IMR-90 (cell line): ENCODE results near the gene CFAP126. TPM values are rescaled to one million over a fixed set of nuclear protein-coding genes. Genes with fewer than 3 reads are reported as not detected.
"Not testable (repeated sequence)": the region's sequence is repeated elsewhere in the genome, so short reads cannot be mapped to it uniquely, and the experiment has no call there.

Experiments
- ATAC-seq: fragments of 200-7000 bp; cut with Tn5 transposase; 2 replicates; pipeline ENCODE4 v1.9.1; 2020; ENCODE audit warnings: low read depth, mild to moderate bottlenecking, moderate library complexity
- BruUV-seq: library from RNA; stranded (reverse); fragments of 400-500 nt; replicated peaks from 2 replicates; lab custom pipeline; 2021; lab: Mats Ljungman, UMichigan
- CTCF ChIA-PET: fragments of 300-600 bp; formaldehyde crosslinking; extraction: SDS; loops from one replicate; lab custom pipeline; 2021; ENCODE audit warnings: antibody characterized with exemption; lab: Yijun Ruan, JAX
- POLR2A ChIA-PET: fragments of 300-600 bp; sonication (Branson Sonifier 250); formaldehyde crosslinking; loops from one replicate; lab custom pipeline; 2022; ENCODE audit warnings: antibody characterized with exemption; ENCODE audit not compliant: unreplicated experiment; lab: Charles Lee
- DNase-seq: peaks from one replicate; pipeline ENCODE4 v3.0.0; 2013
- H2AFZ ChIP-seq: replicated peaks from 2 replicates; pipeline ENCODE3; 2013; ENCODE audit warnings: low read length, mild to moderate bottlenecking; ENCODE audit not compliant: poor library complexity
- H2AK5ac ChIP-seq: 2 replicates; pipeline ENCODE4 v1.6.1; 2013; ENCODE audit warnings: low read depth, low read length, inconsistent platforms
- H2AK9ac ChIP-seq: replicated peaks from 2 replicates; pipeline ENCODE3; 2013; ENCODE audit warnings: mild to moderate bottlenecking, low read depth, low read length, moderate library complexity; ENCODE audit not compliant: poor library complexity
- H2BK120ac ChIP-seq: 2 replicates; pipeline ENCODE4 v1.6.1; 2013; ENCODE audit warnings: low read depth, low read length, inconsistent platforms
- H2BK15ac ChIP-seq: 3 replicates; pipeline ENCODE4 v1.6.1; 2013; ENCODE audit warnings: low read depth, low read length, inconsistent platforms
- H2BK20ac ChIP-seq: 2 replicates; pipeline ENCODE4 v1.6.1; 2013; ENCODE audit warnings: low read depth, mild to moderate bottlenecking, inconsistent platforms, low read length, moderate library complexity
- H2BK5ac ChIP-seq: 2 replicates; pipeline ENCODE4 v1.6.1; 2013; ENCODE audit warnings: mild to moderate bottlenecking, low read depth, low read length, inconsistent platforms; ENCODE audit not compliant: poor library complexity, severe bottlenecking
- H3K14ac ChIP-seq: replicated peaks from 2 replicates; pipeline ENCODE4 v1.6.1; 2013; ENCODE audit warnings: low read depth, low read length, inconsistent platforms
- H3K18ac ChIP-seq: 2 replicates; pipeline ENCODE4 v1.6.1; 2013; ENCODE audit warnings: low read depth, low read length, control low read depth
- H3K23ac ChIP-seq: 2 replicates; pipeline ENCODE4 v1.6.1; 2013; ENCODE audit warnings: low read depth, low read length, inconsistent platforms
- H3K27ac ChIP-seq: 2 replicates; pipeline ENCODE4 v1.5.1; 2013; ENCODE audit warnings: mild to moderate bottlenecking, control low read depth, low read length; ENCODE audit not compliant: insufficient read depth
- H3K27me3 ChIP-seq: 2 replicates; pipeline ENCODE4 v1.6.1; 2013; ENCODE audit warnings: low read length; ENCODE audit not compliant: control insufficient read depth, insufficient read depth
- H3K36me3 ChIP-seq: 2 replicates; pipeline ENCODE4 v1.6.1; 2013; ENCODE audit warnings: low read length, mixed read lengths; ENCODE audit not compliant: control insufficient read depth, insufficient read depth
- H3K4ac ChIP-seq: 2 replicates; pipeline ENCODE4 v1.6.1; 2013; ENCODE audit warnings: low read depth, low read length, inconsistent platforms
- H3K4me1 ChIP-seq: 2 replicates; pipeline ENCODE4 v1.6.1; 2013; ENCODE audit warnings: low read length, mixed read lengths; ENCODE audit not compliant: control insufficient read depth, insufficient read depth
- H3K4me2 ChIP-seq: 2 replicates; pipeline ENCODE4 v1.6.1; 2013; ENCODE audit warnings: low read depth, mild to moderate bottlenecking, control low read depth, low read length, moderate library complexity
- H3K4me3 ChIP-seq: 2 replicates; pipeline ENCODE4 v1.5.1; 2013; ENCODE audit warnings: low read depth, mild to moderate bottlenecking, control low read depth, low read length, moderate library complexity; ENCODE audit not compliant: insufficient read depth
- H3K56ac ChIP-seq: 2 replicates; pipeline ENCODE4 v1.6.1; 2013; ENCODE audit warnings: low read length, inconsistent platforms; ENCODE audit not compliant: insufficient read depth; ENCODE audit errors: extremely low read depth
- H3K79me1 ChIP-seq, 2 experiments: 2 replicates each; pipeline ENCODE4 v1.6.1; 2013; ENCODE audit warnings: low read length in 2 of 2, inconsistent platforms in 1 of 2, low read depth in 1 of 2
- H3K9ac ChIP-seq: 2 replicates; pipeline ENCODE4 v1.6.1; 2013; ENCODE audit warnings: low read depth, low read length, control low read depth
- H3K9me1 ChIP-seq: 2 replicates; pipeline ENCODE4 v1.6.1; 2013; ENCODE audit warnings: low read length, inconsistent platforms; ENCODE audit not compliant: insufficient read depth
- H3K9me3 ChIP-seq: 2 replicates; pipeline ENCODE4 v1.6.1; 2013; ENCODE audit warnings: low read length; ENCODE audit not compliant: control insufficient read depth, insufficient read depth
- H4K20me1 ChIP-seq: 2 replicates; pipeline ENCODE4 v1.6.1; 2013; ENCODE audit warnings: low read length, inconsistent platforms; ENCODE audit not compliant: insufficient read depth
- H4K5ac ChIP-seq: 2 replicates; pipeline ENCODE4 v1.6.1; 2013; ENCODE audit warnings: mild to moderate bottlenecking, low read depth, low read length, control low read depth
- H4K8ac ChIP-seq, 2 experiments: 2 replicates each; pipeline ENCODE4 v1.6.1; 2013; ENCODE audit warnings: low read depth in 2 of 2, low read length in 2 of 2, control low read depth in 1 of 2, inconsistent platforms in 1 of 2
- H4K91ac ChIP-seq: 2 replicates; pipeline ENCODE4 v1.6.1; 2013; ENCODE audit warnings: low read depth, low read length, inconsistent platforms; ENCODE audit not compliant: insufficient read depth
- MAZ ChIP-seq: IDR thresholded peaks from 2 replicates; pipeline ENCODE4 v1.6.1; 2012; ENCODE audit warnings: low read depth, mild to moderate bottlenecking, low read length, improper control_type of control experiment, moderate library complexity, borderline replicate concordance
- USF2 ChIP-seq: fragments of 150-350 bp; IDR thresholded peaks from 2 replicates; pipeline ENCODE4 v1.6.1; 2017; ENCODE audit warnings: mild to moderate bottlenecking, antibody characterized with exemption, low read length, low read depth
- WGBS, 2 experiments: methylation state at CpG; one replicate each; pipeline versions ENCODE4 v1.1.5 to v1.1.7; 2013; ENCODE audit warnings: missing lambda C conversion rate in 2 of 2; ENCODE audit not compliant: insufficient read length in 1 of 2; ENCODE audit errors: extremely low coverage in 2 of 2; 5-methylcytosine and 5-hydroxymethylcytosine counted together
- dilution Hi-C: fragments of 300-500 bp; cut with HindIII; formaldehyde crosslinking; loops from one replicate; pipeline ENCODE4 v1.14.3; 2018; ENCODE audit warnings: low sequenced_read_pairs; ENCODE audit not compliant: unreplicated experiment
- in situ Hi-C: fragments of 300-500 bp; cut with MboI; formaldehyde crosslinking; loops from 3 replicates; pipeline ENCODE4 v1.14.3; 2019; ENCODE audit warnings: low sequenced_read_pairs, inconsistent platforms, mixed read lengths
- intact Hi-C: fragments of 100-400 bp; cut with micrococcal nuclease; formaldehyde crosslinking; loops from 2 replicates; pipeline ENCODE4 v1.10.0; 2022
- polyA plus RNA-seq, 3 experiments: library from polyadenylated mRNA; depleted of rRNA; stranded (reverse); fragments of >200 nt; gene quantifications; 2 replicates each; pipeline ENCODE4 v1.2.3, GENCODE V29; 2012; ENCODE audit warnings: low replicate concordance in 1 of 3
- total RNA-seq: library from RNA; depleted of rRNA; stranded (reverse); fragments of >200 nt; gene quantifications from 2 replicates; pipeline ENCODE4 v1.2.3, GENCODE V29; 2012

CFAP126 gene
- total and polyA plus RNA-seq, 2 of the 4 experiments (the other 2 are of a cell fraction) = not detected

- Histone ChIP-seq H3K27me3 (no peaks in the 10 kb centered on the region), H3K4me1 (no peaks in the 10 kb centered on the region), H3K9ac (no peak overlapping the region), H3K14ac (no peak overlapping the region), H3K4ac (no peak overlapping the region), H3K18ac (no peak overlapping the region), H3K36me3 (peaks cover 26% of the 10 kb centered on the region), H2BK120ac (no peak overlapping the region), H2BK15ac (no peak overlapping the region), H3K4me3 (no peak overlapping the region), H4K5ac (no peak overlapping the region), H2BK20ac (no peak overlapping the region), H2BK5ac (no peak overlapping the region), H3K79me1 (peaks cover 12 to 13% of the 10 kb centered on the region in 2 experiments), H3K9me1 (no peaks in the 10 kb centered on the region), H3K9me3 (no peaks in the 10 kb centered on the region), H3K27ac (no peak overlapping the region), H3K23ac (no peak overlapping the region), H3K4me2 (no peak overlapping the region), H2AK9ac (no peak overlapping the region), H4K8ac (no peak overlapping the region), H4K20me1 (no peaks in the 10 kb centered on the region), H2AFZ (no peak overlapping the region), H3K56ac (no peak overlapping the region), H2AK5ac (no peak overlapping the region), H4K91ac (no peak overlapping the region)
- TF ChIP-seq MAZ = no peak
- TF ChIP-seq USF2 = no peak
- BruUV-seq = no TSS peak
- dilution Hi-C loops = no loop called here
- POLR2A ChIA-PET = no interaction called here
- DNase-seq (no peak), ATAC-seq (no peak)
- CTCF ChIA-PET = no interaction called here
- intact Hi-C loops = no loop called here
- WGBS, 2 experiments = 90% methylated on average over 2 of the region's 4 CpGs; no CpG with 5 or more reads in 1 of the 2 experiments
- in situ Hi-C loops = no loop called here
These were observed 43.7 kb downstream of the CFAP126 start for GRCh38 chr1:161324020-161324419.

- BruUV-seq, intact Hi-C loops, H3K9ac ChIP-seq: not testable (repeated sequence)
These were observed 51.6 kb downstream of the CFAP126 start for GRCh38 chr1:161315841-161316674.

More at GRCh38 chr1:161315841-161316674, 51.6 kb downstream of the CFAP126 start:
- H3K9me1 ChIP-seq, H3K4me3 ChIP-seq, ATAC-seq, H3K36me3 ChIP-seq, H3K18ac ChIP-seq, H3K9me3 ChIP-seq, H2AK5ac ChIP-seq, H3K56ac ChIP-seq, H4K91ac ChIP-seq, H2BK5ac ChIP-seq, DNase-seq, H4K8ac ChIP-seq, H3K14ac ChIP-seq, H2BK120ac ChIP-seq, H3K27ac ChIP-seq, H2AK9ac ChIP-seq, H3K27me3 ChIP-seq, H4K20me1 ChIP-seq, H2BK20ac ChIP-seq, in situ Hi-C loops, H3K4me2 ChIP-seq, H3K4me1 ChIP-seq, H3K4ac ChIP-seq, H2AFZ ChIP-seq, H4K5ac ChIP-seq, dilution Hi-C loops, H2BK15ac ChIP-seq, H3K23ac ChIP-seq: not testable (repeated sequence)
- POLR2A ChIA-PET = interaction anchor here (0.7 kb wide), 1 partner anchor 1223 kb away, joined by 8 read pairs; no protein-coding TSS in a partner anchor
- H3K79me1 ChIP-seq = peaks cover 4 to 20% of the 10 kb centered on the region in 2 experiments
- CTCF ChIA-PET = interaction anchor here (0.7 kb wide), 1 partner anchor 50 kb away, joined by 4 read pairs; no protein-coding TSS in a partner anchor
- 92% methylated on average over 4 of the region's 17 CpGs; no CpG with 5 or more reads in 1 of the 2 experiments for WGBS, 2 experiments
